HG03457 (cell line): Measurements from ENCODE around the gene ALMS1.
A peak's percentile ranks its signal among the peaks of the same experiment; 100 is the strongest.
"Not testable (repeated sequence)": the region's sequence is repeated elsewhere in the genome, so short reads cannot be mapped to it uniquely, and the experiment has no call there.

Experiments
- ATAC-seq: cut with Tn5 transposase; IDR thresholded peaks from one replicate; pipeline ENCODE4 v1.9.1; 2021; ENCODE audit warnings: moderate number of reproducible peaks; ENCODE audit not compliant: unreplicated experiment

The ALMS1 gene

DNA sequence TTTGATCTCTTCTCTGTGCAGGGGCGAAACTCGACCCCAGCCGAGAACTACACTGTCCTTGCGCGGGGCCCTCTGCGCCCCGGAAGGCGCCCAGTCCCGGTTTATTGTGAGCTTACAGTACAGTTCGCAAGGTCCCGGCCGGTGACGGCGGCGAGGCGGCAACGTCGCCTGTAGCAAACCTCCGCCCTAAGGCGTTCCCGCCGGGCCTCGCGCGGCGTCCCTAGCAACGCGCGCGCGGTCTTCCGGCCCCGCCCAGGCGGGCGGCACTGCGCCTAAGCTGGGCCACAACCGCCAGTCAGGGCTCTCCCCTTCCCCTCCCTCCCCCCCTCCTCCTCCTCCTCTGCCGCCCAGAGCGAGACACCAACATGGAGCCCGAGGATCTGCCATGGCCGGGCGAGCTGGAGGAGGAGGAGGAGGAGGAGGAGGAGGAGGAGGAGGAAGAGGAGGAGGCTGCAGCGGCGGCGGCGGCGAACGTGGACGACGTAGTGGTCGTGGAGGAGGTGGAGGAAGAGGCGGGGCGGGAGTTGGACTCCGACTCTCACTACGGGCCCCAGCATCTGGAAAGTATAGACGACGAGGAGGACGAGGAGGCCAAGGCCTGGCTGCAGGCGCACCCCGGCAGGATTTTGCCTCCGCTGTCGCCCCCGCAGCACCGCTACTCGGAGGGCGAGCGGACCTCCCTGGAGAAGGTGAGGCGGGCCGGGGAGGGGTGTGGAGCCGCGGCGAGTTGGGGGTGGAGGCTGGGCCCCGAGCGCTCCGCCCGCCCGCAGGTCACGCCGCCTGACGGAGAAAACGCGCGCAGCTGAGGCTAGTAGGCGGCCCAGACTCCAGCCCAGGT, at the start of gene ALMS1:
Gene ALMS1 (plus strand): TSS at position 333 of the 838 bp plus-strand sequence. CDS start 33 bp downstream, at position 366.
- ATAC-seq: peak; percentile 88

DNA sequence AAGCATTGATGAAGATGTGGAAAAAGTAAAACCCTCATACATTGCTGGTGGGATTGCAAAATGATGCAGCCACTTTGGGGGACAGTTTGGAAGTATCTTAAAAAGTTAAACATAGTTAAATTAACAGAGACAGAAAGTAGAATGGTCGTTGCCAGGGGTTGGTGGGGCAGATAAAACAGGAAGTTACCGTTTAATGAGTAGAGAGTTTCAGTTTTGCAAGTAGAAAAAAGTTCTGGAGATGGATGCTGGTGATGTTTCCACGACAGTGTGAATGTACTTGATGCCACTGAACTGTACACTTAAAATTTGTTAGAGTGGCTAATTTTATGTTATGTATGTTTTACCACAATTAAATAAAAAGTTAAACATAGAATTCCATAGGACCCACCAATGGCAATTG, 47.8 kb upstream of the ALMS1 start:
- no peak for ATAC-seq

DNA sequence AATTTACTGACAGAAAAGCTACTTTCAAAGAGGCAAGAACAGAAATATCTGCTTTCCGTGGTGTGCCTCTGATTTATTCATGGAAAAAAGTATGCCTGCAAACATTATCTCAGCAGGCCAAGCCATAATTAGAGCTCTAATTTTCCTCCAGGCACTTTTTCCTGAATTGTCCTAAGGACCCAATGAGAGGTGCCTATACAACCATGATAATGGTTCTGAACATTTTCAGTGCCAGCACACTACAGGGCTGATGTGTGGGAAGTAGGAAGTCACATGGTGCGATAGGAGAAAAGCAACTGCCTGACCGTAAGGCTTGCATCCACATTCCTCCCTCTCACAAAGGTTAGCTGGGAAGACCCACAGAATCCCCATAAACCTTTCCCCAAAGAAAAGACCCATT, 46.4 kb upstream of the ALMS1 start:
- no peak for ATAC-seq

DNA sequence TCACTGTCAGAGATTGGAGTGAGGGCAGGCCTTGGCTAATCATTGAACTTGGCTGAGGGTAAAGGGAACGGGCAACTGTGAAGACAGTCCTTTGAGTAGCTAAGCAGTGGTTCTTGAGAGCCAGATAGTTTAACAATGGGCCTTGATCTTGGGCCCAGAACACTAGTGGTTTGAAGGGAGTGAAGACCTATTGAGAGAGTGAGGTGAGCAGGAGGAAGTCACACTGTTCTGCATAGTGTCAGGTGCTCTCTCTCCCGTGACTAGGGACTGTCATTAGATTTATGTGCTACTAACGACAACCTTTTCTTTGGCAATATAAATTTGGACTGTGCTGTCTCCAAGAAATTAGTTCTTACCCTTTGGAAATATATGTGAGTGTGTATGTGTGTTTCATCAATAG, 44.6 kb upstream of the ALMS1 start:
- no peak for ATAC-seq

DNA sequence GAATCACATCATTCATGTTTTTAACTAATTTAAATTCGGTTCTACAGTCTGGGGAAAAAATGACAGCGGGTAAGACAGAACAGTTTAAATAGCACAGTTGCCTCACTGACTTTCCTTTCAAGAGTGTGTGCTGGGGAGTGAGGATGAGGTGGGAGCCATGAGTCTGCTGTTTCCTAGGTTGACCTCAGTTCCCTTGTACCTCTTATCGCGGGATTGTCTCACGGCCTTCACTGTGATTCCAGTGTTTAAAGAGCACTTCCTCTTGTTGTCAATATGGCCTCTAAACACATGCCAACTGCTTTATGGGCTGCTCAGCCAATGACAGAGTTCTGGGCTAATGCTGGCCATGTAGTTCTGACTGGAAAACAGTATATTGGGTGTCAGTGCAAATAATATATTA, 41.6 kb upstream of the ALMS1 start:
- ATAC-seq: no peak

DNA sequence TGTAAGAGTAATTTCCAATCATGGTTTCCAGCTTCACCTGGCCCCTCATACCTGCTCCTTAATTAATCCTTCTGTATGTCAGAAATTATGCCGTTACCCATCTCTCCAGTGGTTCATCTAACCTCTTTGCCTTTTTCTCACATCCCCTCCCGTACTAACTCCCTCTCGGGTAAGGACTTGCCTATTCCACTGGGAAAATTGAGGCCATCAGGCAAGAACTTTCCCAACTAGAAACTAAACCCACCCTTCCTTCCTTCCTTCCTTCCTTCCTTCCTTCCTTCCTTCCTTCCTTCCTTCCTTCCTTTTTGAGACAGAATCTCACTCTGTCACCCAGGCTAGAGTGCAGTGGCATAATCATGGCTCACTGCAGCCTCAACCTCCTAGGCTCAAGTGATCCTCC, 40.9 kb upstream of the ALMS1 start:
- not testable (repeated sequence) for ATAC-seq

GRCh38 chr2:73350035-73350691, 35.5 kb upstream of the ALMS1 start:
- ATAC-seq: no peak

DNA sequence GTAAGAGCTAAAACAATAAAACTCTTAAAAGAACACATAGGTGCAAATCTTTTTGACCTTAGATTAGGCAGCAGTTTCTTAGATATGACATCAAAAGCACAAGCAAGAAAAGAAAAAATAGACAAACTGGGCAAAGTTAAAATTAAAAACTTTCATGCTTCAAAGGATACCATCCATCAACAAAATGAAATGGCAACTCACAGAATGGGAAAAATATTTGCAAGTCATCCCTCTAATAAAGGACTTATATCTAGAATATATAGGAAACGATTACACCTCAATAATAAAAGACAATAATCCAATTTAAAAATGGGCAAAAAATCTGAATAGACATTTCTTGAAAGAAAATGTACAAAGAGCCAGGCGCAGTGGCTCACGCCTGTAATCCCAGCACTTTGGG, 29.5 kb upstream of the ALMS1 start:
- no peak for ATAC-seq

GRCh38 chr2:73359915-73360697, 25.5 kb upstream of the ALMS1 start:
- ATAC-seq: no peak

DNA sequence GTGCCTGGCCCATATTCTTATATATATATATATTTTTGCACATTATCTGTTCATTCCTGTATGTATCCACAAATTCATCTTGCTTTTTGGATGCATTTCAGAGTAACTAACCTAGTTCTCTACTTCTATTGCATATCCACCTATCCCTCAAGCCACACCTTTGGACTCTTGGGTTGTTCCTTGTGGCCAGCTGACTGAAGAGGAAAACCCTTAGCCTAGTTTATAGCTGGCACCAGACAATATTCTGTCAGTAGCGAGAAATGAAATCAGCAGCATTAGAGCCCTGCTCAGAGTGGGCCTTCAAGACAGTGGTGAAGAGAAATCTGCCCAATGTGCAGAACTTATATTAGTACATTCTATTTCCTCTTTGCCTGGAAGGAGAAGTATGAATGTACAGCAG, 19.6 kb upstream of the ALMS1 start:
- ATAC-seq: no peak

DNA sequence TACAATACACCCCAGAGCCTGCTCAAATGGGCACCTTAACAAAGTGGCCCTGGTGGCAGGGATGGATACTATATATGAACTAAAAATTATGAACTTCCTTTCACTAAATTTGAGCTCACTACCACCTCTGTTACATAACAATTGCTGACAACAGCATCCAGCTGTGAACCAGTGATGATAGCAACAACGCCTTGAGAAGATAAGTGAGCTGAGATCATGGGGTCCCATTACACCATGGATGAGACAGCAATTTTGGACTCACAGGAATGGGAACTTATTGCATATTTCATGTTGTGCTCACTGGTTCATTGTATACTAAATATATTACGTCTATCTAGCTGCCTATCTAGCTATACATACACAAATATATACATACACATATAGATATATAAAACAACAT, 16.9 kb upstream of the ALMS1 start:
- no peak for ATAC-seq

GRCh38 chr2:73370348-73370747, 15.3 kb upstream of the ALMS1 start:
- no peak for ATAC-seq

- no peak for ATAC-seq
Measured at GRCh38 chr2:73373344-73373743, 12.3 kb upstream of the ALMS1 start.

GRCh38 chr2:73374269-73374668, 11.4 kb upstream of the ALMS1 start:
- no peak for ATAC-seq

- ATAC-seq: no peak
Measured at GRCh38 chr2:73376681-73377080, 9.0 kb upstream of the ALMS1 start.

DNA sequence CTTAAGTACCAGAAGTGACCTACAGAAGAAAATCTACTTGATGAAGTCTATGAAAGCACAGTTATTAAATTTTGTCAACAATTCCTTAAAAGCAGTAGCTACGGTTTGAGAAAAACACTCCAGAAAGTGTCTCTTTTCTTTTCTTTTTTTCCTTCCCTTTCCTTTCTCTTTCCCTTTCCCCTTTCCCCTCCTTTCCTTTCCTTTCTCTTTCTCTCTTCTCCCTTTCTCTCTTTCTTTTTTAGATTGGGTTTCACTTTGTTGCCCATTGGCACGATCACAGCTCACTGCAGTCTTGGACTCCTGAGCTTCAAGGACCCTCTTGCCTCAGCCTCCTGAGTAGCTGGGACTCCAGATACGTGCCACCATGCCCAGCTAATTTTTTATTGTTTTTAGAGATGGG, 2.6 kb upstream of the ALMS1 start:
- ATAC-seq: no peak

- ATAC-seq: no peak
Measured at GRCh38 chr2:73385123-73385503, 523 bp upstream of the ALMS1 start.

GRCh38 chr2:73386342-73386868, 769 bp downstream of the ALMS1 start:
- no peak for ATAC-seq

DNA sequence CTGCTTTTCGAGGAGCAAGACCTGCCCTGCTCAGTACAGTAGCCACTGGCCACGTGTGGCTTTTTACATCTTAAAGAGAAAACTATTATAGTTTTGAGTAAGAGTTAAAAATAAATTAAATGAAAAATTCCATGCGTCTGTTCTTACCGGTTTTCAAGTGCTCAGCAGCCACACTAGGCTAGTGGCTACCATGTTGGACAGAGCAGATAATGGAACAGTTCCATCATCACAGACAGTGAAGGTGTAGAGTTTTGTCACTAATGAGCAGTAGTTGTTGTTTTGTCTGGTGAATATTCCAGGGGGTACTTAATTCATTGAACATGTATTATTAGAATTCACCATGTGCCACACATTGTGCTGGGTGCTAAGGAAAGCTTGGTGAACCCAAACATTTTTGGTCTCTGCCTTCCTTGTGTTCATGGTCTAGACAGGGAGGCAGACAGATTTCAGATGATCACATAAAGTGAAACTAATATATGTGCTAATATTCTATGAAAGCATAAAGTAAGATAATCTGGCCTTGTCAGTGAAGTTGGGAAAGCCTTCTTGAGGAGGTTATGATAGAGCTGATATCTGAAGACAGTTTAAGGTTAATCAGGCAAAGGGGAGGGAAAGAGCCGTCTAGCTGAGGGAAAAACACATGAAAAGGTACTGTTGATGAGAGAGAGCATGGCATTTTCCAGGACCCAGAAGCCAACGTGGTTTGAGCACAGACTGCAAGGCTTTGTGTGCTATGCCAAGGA, 1.4 kb downstream of the ALMS1 start:
- ATAC-seq: no peak

DNA sequence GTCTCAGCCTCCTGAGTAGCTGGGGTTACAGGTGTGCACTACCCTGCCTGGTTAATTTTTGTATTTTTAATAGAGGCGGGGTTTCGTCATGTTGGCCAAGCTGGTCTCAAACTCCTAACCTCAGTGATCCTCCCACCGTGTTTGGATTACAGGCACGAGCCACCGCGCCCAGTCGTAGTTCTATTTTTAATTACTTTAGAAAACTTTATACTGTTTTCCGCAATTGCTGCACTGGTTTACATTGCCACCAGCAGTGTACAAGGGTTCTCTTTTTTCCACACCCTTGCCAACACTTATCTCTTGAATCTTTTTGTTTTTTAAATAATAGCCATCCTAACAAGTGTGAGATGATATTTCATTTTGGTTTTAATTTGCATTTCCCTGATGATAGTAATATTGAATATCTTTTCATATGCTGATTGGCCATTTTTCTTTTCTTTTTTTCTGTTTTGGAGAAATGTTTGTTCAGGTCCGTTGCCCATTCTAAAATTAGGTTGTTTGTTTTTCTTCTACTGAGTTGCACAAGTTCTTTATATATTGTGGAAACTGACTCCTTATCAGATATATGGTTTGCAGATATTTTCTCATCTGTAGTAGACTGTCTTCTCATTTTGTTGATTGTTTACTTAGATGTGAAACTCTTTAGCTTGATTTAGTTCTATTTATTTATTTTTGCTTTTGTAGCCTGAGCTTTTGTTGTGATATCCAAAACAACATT, 16.9 kb downstream of the ALMS1 start:
- no peak for ATAC-seq
